HG03139 (cell line): ENCODE results near the gene DRC7.
"Not testable (repeated sequence)": the region's sequence is repeated elsewhere in the genome, so short reads cannot be mapped to it uniquely, and the experiment has no call there.

Source experiments
- ATAC-seq: cut with Tn5 transposase; IDR thresholded peaks from one replicate; pipeline ENCODE4 v1.9.1; 2021; ENCODE audit not compliant: unreplicated experiment

DRC7 gene

DNA sequence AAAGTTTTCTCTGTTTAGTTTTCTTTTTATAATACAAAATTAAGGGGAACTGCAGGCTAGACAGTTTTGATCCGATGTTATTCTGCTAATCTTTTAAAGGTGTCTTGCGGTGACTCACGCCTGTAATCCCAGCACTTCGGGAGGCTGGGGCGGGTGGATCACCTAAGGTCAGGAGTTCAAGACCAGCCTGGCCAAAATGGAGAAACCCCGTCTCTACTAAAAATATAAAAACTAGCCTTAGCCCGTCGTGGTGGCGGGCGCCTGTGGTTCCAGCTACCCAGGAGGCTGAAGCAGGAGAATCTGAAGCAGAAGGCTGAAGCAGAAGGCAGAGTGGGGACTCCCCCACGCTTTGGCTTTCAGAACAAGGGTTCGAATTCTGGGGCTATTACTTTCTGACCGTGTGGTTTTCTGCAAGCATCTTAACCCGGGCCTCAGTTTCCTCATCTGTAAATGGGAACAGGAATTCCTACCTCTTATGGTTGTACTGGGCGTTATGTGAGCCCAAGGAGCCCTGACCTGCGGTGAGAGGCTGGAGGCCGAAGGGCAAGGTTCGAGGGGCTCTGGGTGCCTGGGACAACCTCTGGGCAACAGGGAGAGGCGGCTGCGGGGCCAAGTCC is 39.8 kb downstream of the DRC7 start:
- ATAC-seq = no peak

DNA sequence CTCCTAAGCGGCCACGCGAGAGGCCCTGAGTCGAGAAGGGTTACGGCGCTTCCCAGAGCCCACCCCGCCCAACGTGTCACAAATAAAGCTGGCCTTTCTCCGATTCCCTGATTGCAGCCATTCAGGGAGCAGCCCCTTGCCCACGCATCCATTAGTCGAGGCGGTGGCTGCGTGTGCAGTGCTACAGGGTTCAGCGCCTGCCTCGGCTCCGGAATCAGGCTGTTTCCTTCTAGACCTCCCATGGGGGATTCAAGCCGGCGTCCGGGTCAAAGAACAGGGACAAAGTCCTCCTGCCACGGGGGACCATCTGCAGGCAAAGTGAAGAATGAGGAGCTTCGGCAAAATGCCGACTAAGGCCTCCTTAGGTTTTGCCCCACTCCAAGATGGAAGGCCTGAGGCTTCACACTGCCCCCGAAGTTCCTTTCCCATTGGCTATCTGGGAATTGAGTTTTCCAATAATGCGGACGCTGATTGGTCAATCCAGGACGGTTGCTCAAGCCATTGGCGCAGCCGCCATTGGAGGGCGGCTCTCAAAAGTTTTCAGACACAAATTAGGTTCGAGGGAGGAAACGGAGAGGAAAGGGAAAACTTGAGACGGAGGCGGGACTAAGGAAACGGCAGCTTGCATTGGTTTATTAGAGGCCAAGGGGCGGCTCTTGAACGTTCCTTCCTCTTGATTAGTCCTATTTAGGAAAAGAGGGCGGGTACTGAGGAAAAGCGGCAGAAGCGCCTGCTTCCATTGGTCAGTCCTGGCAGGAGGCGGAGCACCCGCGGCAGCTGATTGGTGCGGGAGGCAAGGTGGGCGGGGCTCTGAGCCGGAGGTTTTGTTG is 40.5 kb downstream of the DRC7 start:
- ATAC-seq = peak; percentile 86

DNA sequence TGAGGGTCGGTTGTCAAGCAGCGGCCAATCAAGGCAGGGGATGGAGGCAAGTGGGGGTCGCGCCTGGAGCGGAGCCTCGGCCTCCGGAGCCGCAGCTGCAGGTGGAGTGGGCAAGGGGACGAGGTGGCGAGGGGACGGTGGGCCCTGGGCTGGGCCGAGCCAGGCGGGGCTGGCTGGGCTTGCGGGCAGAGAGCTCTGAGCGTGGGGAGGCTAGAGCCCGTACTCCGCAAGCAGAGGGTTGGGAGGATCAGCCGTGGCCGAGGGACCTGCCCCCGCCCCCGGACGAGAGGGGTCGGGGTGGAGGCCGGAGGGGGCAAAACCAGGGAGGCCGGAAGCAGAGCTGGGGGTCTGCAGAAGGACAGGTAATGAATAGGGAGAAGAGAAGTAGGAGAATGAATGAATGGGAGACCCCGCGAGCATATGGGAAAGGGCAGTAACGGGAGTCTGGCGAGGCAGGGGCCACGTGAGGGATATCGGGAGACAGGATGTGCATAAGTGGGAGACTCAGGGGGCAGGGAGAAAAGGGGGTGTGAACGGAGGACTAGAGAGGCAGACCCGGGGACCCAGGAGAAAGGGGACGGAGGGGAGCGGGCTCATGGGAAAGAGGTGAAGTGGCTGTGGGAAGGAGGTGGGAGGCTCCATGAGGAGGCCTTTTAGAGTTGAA is 41.3 kb downstream of the DRC7 start, which contains the start of gene KATNB1:
Gene KATNB1 (plus strand): TSS at position 16 of the 664 bp plus-strand sequence. CDS start 1,474 bp downstream, outside the sequence.
- ATAC-seq = peak; percentile 9

DNA sequence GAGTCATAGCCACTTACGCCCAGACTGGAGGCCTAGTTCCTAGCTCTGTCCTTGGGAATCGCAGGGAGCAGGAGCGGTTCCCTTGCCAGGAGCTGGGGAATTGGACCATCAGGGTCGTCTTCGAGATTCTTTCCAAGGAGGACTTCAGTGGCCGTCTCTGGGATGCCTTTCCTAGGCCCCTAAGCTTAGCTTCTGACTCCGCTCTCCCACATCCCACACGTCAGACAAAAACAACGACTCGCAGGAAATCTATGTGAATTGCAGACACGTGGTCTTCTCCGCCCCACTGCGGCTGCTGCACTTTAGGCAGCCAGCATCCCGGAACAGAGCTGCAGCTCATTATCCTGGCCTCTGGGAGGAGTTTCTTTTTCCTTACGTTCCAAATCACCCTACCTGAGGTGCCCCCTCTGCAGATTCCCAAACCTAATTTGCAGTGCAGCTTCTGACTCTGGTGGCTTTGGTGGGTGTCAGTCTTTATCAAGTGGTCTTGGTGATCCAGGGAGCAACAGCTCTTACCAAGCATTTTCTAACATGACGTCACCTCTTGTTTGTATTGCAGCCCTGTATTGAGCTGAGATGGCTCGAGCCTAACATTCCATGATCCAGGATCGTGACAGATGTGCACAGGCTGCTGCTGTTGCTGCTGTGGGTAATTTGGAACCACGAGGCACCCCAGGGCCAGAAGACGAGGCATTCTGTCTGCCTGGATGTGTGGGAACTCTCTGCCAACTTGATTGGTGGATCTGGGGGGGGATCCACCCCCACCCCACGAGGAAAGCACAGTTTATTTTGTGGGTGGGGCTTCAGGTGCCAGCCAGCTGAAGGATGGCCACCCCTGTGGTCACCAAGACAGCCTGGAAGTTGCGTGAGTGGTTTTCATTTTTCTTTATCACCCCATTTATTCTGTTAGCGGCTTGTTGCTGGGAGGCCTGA is 42.1 kb downstream of the DRC7 start:
- ATAC-seq = no peak

DNA sequence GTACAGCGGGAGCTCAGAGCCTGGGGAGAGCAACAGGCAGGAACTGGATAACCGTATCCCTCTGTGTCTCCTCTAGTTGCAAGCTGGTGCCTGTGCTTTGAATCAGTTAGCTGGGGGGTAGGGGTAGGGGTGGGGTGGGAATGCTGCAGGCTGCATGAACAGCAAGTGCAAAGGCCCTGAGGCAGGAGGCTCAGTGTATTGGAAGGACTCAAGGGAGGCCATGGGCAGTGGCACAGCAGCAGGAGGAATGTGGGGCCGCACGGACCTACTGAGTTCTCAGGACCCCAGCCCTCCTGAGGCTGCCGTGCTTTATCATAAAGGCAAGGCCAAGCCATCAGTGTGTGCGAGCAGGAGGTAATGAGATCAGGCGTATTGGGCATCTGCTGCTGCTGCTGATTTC is 44.2 kb downstream of the DRC7 start:
- no peak for ATAC-seq

DNA sequence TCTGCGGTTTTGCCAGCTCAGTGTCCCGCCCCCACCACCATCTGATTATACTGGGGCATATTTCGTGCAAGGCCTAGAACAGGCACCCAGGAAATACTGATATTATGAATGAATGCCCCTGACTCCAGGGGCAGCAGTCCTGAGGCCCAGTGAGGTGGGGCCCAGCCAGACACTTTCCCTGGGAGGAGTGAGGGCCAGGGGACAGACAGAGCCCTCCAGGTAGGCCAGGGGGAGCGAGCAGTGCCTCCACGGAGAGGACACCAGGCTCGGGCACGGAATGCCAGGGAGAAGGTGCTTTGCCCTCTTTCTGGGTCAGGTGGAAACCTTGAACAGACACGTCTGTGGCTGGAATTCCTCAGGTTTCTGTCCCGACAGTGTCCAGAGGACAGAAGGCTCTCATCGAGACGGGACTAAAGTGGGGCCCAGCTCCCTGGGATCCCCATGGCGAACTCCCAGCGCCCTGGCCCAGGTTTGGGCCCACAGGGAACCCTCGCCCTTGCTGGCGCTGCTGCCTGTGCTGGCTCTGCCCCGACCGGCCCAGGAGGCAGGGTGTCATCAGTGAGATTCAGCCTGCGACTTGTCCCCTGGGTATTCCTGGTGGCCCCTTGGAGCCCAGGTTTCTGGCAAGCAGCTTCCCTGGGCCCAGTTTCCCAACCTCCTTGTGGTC is 45.3 kb downstream of the DRC7 start:
- ATAC-seq = no peak

DNA sequence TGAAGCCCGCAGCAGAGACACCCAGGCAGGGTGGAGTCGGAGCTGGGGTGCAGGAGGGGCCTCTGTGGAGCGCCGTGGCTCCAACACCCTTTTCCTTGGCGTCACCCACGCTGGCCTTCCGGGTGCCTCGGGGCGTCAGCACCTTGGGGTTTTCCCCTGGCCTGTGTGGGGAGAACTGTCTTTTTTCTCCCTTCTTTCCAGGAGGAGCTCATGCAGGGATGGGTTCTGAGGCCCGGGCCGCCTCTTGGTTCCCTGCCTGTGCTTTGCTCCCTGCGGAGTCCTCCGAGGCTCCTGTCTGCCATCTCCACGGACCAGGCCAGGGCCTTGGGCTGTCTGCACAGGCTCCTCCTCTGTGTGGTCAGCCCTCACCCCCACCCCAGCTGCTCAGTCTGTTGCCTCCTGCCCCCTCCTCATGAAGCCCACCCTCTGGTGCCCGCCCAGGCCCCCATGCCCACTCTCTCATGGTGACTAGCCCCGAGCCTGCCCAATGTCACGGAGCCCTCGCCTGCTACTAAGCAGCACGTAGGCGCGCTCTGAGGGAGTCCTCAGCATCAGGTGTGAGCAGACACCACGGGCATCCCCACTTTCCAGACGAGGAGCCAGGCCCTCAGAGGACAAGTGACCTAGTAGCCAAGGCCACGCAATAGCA is 45.9 kb downstream of the DRC7 start:
- ATAC-seq = no peak

DNA sequence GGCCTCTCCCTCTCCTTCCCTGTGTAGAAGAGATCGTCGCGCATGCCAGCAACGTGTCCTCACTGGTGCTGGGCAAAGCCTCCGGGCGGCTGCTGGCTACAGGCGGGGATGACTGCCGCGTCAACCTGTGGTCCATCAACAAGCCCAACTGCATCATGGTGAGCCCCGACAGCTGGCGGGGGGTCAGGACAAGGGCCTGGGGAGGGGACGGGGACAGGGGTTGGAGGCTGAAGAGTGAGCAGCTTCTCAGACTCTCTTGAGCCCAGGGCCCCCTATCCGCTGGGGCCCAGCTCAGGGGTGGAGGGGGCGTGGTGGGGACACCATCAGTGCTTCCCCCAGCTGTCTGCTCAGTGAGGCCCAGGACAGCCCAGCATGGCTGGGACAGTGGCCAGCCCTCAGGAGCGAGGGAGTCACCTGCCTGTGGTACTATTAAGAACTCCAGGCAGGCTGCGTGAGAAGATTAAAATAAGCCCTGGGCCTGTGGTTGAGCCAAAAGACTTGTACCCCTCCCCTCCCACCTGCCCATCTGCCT is 47.1 kb downstream of the DRC7 start:
- no peak for ATAC-seq

DNA sequence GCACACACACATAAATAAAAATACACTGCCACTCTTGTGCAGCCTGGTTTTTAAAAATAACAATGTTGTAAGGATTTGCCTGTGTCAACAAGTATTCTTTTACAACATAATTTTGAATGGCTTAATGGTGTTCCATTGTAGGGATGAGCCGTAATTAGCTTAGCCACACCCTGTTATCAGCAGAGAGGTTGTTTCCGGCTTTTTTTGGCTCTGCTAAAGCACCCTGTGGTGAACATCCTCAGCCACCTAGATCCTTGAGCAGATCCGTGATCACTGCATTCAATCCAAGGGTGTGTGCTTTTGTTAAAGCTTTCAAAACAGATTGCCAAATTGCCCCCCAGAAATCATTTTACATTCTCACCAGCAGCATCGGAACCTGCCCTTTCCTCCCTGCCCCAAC is 47.9 kb downstream of the DRC7 start:
- no peak for ATAC-seq

DNA sequence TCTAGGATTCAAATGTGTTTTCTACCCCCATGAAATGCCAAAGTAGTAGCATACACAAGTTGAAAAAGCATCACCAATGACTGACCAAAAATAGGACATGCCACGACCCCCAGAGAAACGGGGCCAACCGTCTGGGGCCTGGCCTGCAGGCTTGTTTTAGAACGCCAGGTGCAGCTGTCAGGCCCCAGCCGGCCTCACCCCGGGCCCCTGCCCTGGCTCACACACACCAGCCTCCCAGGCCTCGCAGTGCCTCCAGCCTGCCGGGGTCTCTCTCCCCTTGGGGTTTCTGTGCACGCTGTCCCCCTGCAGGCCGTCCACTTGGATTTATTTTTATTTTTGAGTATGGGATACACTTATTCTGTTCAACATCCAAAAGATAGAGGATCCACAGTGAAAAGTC is 48.9 kb downstream of the DRC7 start:
- no peak for ATAC-seq

DNA sequence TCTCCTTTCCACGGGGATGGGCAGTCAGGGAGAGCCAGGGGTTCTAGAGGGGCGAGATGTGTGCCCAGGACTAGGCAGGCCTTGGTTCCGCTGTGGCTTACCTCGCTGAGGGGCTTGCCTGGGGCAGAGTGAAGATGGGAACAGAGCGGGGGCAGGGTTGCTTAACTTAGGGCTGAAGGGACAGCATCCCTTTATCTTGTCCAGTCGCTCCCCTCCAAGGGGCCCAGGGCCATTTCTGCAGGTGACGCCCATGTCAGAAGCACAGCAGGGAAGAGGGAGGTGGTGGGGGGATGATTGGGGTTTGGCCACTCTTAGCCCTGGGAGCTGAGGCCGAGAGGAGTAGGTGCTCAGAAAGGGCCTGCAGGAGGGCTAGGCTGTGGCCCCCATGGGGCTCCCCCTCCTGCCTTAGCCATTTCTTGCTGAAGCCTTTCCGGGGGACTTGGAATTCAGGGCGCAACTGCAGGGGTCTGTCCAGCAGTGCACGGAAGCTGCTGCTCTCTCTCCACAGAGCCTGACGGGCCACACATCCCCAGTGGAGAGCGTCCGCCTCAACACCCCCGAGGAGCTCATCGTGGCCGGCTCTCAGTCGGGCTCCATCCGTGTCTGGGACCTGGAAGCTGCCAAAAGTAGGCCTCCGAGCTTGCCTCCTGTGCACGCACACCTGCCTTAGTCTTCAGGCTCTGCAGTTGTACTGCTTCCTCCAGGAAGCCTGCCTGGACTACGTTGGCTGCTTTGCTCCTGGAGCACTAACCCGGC is 49.5 kb downstream of the DRC7 start:
- no peak for ATAC-seq

DNA sequence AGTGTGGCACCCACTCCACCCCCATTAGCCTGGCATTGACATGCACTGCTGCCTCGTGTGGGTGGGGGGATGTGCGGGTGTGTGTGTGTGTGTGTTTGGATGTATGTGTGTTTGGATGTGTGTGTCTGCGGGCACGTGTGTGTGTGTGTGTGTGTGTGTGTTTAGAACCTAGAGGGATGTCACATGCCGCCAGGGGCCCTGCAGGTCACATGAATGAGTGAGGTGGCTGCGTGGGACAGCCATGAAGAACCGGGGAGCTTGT is 50.0 kb downstream of the DRC7 start:
- ATAC-seq = no peak

DNA sequence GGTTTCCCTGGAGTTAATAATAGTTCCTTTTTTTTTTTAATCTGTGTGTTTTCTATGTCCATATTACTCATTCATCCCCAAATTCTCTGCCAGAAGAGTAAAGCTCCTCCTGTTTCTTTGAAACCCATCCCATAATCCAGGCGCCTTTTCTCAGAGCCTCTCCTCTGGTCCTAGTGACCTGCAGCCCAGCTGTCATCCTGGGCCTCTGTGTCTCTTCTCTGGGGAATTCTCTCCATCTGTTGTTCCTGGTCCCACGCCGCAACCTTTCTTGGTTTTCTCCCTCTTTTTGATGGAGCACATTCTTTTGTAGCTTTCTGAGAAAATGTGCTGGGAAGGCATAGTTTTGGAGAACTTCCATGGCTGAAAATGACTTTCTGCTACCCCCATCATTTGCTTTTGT is 51.2 kb downstream of the DRC7 start:
- no peak for ATAC-seq

DNA sequence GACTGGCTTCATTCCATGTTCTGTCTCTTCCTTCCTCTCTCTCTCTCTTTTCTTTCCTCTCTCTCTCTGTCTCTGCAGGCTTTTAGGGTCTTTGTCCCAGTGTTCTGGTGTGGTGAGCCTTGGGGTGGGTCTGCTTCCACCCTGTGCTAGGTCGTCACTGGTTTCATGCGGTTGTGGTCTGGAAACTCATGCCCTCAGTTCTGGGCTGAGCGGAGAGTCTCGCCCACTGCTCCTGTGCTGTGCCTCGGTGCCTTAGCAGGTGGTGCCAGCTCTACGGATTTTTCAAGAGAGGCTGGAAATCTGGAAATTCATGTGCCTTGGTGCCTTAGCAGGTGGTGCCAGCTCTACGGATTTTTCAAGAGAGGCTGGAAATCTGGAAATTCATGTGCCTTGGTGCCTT is 51.7 kb downstream of the DRC7 start:
- ATAC-seq = not testable (repeated sequence)

DNA sequence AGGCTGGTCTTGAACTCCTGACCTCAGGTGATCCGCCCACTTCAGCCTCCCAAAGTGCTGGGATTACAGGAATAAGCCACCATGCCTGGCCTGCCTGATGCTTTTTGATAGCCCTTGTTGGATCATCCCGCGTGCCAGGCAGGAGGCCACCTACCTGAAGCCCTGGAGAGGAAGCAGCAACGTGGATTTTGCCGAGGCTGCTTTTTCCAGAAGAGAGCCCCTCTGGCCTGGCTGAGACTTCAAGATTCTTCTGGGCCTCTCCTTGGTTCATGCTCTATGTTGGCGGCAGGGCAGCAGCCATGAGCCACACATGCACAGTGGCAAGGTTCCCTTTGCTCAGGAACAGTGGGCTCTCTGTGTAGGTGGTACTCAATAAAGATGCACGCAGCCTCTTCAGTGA is 52.5 kb downstream of the DRC7 start:
- no peak for ATAC-seq

DNA sequence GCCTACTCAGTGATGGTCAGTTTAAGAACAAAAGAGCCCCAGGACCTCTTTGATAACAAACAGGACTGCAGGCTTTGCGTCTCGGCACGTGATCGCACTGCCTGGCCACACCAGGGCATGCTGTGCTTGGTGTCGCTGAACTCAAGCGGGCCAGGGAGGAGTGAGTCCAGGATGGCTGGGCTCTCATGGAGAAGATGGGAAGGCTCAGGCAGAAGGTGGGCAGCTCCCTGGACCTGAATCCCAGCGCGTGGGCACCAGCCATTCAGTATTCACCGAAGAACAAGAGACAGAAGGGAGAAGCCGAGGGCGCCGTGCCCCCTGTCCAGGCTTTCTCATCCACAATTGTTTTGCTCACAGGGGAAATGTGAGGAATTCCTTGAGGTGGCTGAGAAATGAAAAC is 52.9 kb downstream of the DRC7 start:
- no peak for ATAC-seq

DNA sequence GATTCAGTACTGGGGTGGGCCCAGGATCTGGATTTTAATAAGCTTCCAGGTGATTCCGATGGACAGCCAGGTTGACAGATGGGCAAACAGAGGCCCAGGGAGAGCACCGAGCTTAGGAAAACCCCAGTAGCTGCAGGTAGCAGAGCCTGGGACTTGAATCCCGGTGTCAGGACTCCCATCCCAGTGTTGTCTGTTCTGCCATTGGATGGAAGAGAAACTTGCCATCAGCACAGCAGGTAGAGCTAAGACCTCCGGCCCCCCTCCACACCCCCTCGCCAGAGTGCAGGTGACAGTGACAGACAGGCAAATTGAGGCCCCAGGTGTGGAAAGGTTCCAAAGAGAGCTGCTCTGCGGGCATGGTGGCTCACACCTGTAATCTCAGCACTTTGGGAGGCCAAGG is 53.4 kb downstream of the DRC7 start:
- ATAC-seq = no peak

DNA sequence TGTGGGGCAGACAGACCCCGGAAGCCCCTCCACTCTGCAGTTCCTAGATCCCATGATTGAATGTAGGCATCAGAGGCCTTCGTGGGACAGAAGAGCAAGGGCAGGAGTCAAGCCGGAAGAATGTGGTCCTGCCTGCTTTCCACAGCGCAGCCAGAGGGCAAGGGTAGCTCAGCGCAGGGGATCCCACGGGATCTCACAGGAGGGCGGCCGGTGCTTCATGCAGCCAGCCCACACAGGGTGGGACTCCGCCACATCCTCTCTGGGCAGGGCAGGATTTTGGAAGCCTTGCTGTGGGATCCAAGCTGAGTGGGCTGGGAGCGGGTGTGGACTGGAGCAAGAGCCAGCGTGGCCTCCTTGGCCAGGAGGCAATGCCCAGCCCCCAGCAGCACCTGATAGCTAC is 54.0 kb downstream of the DRC7 start:
- no peak for ATAC-seq

DNA sequence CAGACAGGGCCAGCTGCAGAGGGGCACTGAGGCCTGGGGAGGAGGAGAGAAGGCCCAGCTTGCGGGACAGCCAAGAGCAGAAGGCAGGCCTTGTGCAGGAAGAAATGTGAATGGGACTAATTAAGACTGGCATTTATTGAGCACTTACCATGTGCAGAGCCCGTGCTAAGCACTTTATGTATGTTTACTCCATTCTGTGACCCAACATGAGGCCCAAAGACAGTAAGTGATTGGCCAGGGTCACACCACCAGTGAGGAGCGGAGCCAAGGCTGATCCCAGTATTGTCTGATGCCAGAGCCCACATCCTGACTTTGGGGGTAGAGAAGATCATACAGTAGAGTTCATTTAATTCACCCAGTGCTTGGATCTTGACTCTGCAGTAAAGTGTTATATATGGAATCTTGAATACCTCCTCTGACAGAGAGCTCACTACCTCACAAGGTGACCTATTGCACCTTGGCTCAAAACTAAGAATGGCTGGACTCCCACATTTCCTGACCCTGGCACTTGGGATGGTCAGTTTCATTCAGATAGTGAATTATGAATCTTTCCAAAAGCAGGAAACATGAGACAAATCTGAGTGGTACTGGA is 54.6 kb downstream of the DRC7 start:
- ATAC-seq = no peak
